H1 (cell line): Measurements from ENCODE around the gene CGNL1. TPM values are rescaled to one million over a fixed set of nuclear protein-coding genes. Genes with fewer than 3 reads are reported as not detected.

ENCODE experiments used
- CHD1 ChIP-seq: IDR thresholded peaks from 2 replicates; pipeline ENCODE4 v1.6.1; 2012; ENCODE audit warnings: low read depth, low read length, improper control_type of control experiment
- RFX5 ChIP-seq: IDR thresholded peaks from 2 replicates; pipeline ENCODE4 v1.6.1; 2011; ENCODE audit warnings: low read depth, low read length, improper control_type of control experiment, borderline replicate concordance
- polyA plus RNA-seq, 7 experiments: library from polyadenylated mRNA; depleted of rRNA in 3 of 7; stranded (reverse) in 5 of 7; unstranded in 2 of 7; fragments of >200 nt in 5 of 7; fragments of 200-250 nt in 2 of 7; gene quantifications; 1 replicate in 5 of 7; 2 replicates in 1 of 7; 4 replicates in 1 of 7; pipeline versions ENCODE4 v1.2.1 to v1.2.3, GENCODE V29; 2011 to 2013; ENCODE audit warnings: missing spikeins in 2 of 7, mixed read lengths in 2 of 7
- total RNA-seq: library from RNA; stranded (reverse); fragmentation: NEBNext Ultra II Directional; extraction: Animal tissue kit (Norgen Biotek cat#: 25700); gene quantifications from 2 replicates; pipeline ENCODE4 v1.2.1, GENCODE V29; 2021

Gene CGNL1
- total and polyA plus RNA-seq, 2 of the 8 experiments (the other 6 are each of a cell fraction or from before 2014, with no cell fraction given): 21.8 to 75.6 TPM

DNA sequence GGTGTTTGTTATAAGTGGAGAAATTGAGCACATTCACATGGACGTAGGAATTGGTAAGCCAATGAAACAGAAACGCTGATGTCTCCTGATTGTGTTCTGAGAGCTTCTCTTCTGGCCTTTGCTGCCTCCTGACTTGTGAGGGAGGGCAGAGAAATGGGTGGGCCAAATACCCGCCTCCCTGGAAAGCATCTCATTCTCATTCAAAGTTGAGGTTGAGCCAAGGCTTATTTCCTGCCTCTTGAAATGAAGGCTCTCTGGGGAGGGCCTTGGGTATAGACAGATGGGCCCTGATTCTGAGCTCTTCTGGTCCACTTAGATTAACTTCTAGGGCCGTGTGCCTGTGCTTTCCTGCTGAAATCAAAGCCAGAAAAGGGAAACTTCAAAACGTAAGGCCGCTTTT lies 158.0 kb downstream of the CGNL1 start (continued):
- TF ChIP-seq RFX5 (no peak), CHD1 (no peak)
